WTC11 (cell line): ENCODE data around the gene CYP26A1. TPM values are rescaled to one million over a fixed set of nuclear protein-coding genes. Genes with fewer than 3 reads are reported as not detected.

Experiments used
- ATAC-seq: fragments of 200-7000 bp; cut with Tn5 transposase; 2 replicates; pipeline ENCODE4 v1.10.0; 2021; ENCODE audit warnings: mild to moderate bottlenecking, moderate library complexity
- CTCF ChIA-PET: fragments of 300-600 bp; sonication (Branson Sonifier 250); formaldehyde crosslinking; loops from one replicate; lab custom pipeline; 2021; ENCODE audit warnings: antibody characterized with exemption; lab: Charles Lee
- POLR2A ChIA-PET: fragments of 350-600 bp; sonication (Branson Sonifier 250); formaldehyde crosslinking; loops from one replicate; lab custom pipeline; 2021; ENCODE audit warnings: antibody characterized with exemption; lab: Charles Lee
- DNase-seq: peaks from one replicate; pipeline ENCODE4 v3.0.0; 2021; ENCODE audit warnings: low spot score
- H3K27ac Mint-ChIP-seq: 2 replicates; pipeline ENCODE4 v1.8.0; 2021; ENCODE audit warnings: mixed read lengths
- H3K27me3 Mint-ChIP-seq: 2 replicates; pipeline ENCODE4 v1.8.0; 2021; ENCODE audit warnings: low read depth, mild to moderate bottlenecking, moderate library complexity, mixed read lengths
- H3K36me3 Mint-ChIP-seq: 2 replicates; pipeline ENCODE4 v1.8.0; 2021; ENCODE audit warnings: mixed read lengths
- H3K4me1 Mint-ChIP-seq: 2 replicates; pipeline ENCODE4 v1.8.0; 2022; ENCODE audit warnings: mixed read lengths
- H3K4me3 Mint-ChIP-seq: 2 replicates; pipeline ENCODE4 v1.8.0; 2021; ENCODE audit warnings: mild to moderate bottlenecking, moderate library complexity, mixed read lengths
- H3K9me3 Mint-ChIP-seq: 2 replicates; pipeline ENCODE4 v1.8.0; 2021; ENCODE audit warnings: mixed read lengths
- ARID4B ChIP-seq: sonication (generic); formaldehyde crosslinking; IDR thresholded peaks from 2 replicates; pipeline ENCODE4 v1.8.0; 2023; ENCODE audit warnings: missing genetic modification reagents, mild to moderate bottlenecking, borderline replicate concordance
- CDX4 ChIP-seq: fragments of 250-450 bp; sonication (Bioruptor Pico); IDR thresholded peaks from 2 replicates; pipeline ENCODE4 v1.9.0; 2021; ENCODE audit warnings: moderate library complexity, mild to moderate bottlenecking, inconsistent platforms, borderline replicate concordance
- EMX1 ChIP-seq: fragments of 250-450 bp; sonication (Bioruptor Pico); IDR thresholded peaks from 2 replicates; pipeline ENCODE4 v1.8.0; 2021; ENCODE audit warnings: mild to moderate bottlenecking
- HMGXB4 ChIP-seq: sonication (generic); formaldehyde crosslinking; IDR thresholded peaks from 2 replicates; pipeline ENCODE4 v1.8.1; 2023; ENCODE audit warnings: mild to moderate bottlenecking, moderate library complexity, missing genetic modification reagents
- IRF2 ChIP-seq: sonication (generic); formaldehyde crosslinking; IDR thresholded peaks from 2 replicates; pipeline ENCODE4 v1.8.0; 2022; ENCODE audit warnings: low read depth, missing genetic modification reagents, borderline replicate concordance
- JUN ChIP-seq: sonication (generic); formaldehyde crosslinking; IDR thresholded peaks from 2 replicates; pipeline ENCODE4 v1.8.0; 2023; ENCODE audit warnings: mild to moderate bottlenecking, missing genetic modification reagents
- MAX ChIP-seq: sonication (generic); formaldehyde crosslinking; IDR thresholded peaks from 2 replicates; pipeline ENCODE4 v1.8.0; 2022; ENCODE audit warnings: mild to moderate bottlenecking, missing genetic modification reagents
- NR1H2 ChIP-seq: sonication (generic); formaldehyde crosslinking; IDR thresholded peaks from 2 replicates; pipeline ENCODE4 v1.9.0; 2021; ENCODE audit warnings: mild to moderate bottlenecking, moderate library complexity, missing genetic modification reagents
- NR3C1 ChIP-seq: sonication (generic); formaldehyde crosslinking; conservative IDR thresholded peaks from 2 replicates; pipeline ENCODE4 v1.8.1; 2023; ENCODE audit warnings: low read depth, mild to moderate bottlenecking, missing genetic modification reagents
- ZNF263 ChIP-seq: sonication (generic); formaldehyde crosslinking; IDR thresholded peaks from 2 replicates; pipeline ENCODE4 v1.8.1; 2022; ENCODE audit warnings: low read depth, mild to moderate bottlenecking, moderate library complexity, missing genetic modification reagents
- ZNF396 ChIP-seq: fragments of 250-450 bp; sonication (Bioruptor Pico); IDR thresholded peaks from 2 replicates; pipeline ENCODE4 v1.8.0; 2021; ENCODE audit warnings: mild to moderate bottlenecking, moderate library complexity, borderline replicate concordance
- ZNF532 ChIP-seq: fragments of 250-450 bp; sonication (Bioruptor Pico); IDR thresholded peaks from 2 replicates; pipeline ENCODE4 v1.9.0; 2021; ENCODE audit warnings: mild to moderate bottlenecking, borderline replicate concordance
- total RNA-seq: library from RNA; stranded (reverse); gene quantifications from 3 replicates; pipeline ENCODE4 v1.2.3, GENCODE V29; 2021

Gene CYP26A1
- total RNA-seq, 1 experiment from 2014 or later, result 3.4 TPM

- ChIA-PET POLR2A (no interaction called here), CTCF (no interaction called here)
- DNase-seq (no peak), ATAC-seq (no peak)
- Mint-ChIP-seq H3K9me3 (peaks cover 31% of the 10 kb centered on the region), H3K27ac (no peak overlapping the region), H3K4me1 (peaks cover 5% of the 10 kb centered on the region), H3K36me3 (peaks cover 30% of the 10 kb centered on the region), H3K4me3 (no peak overlapping the region), H3K27me3 (peaks cover 9% of the 10 kb centered on the region; the same call in 1 of the 2 replicates)
- TF ChIP-seq CDX4 (CRISPR knock-in tag) (no peak), IRF2 (no peak), NR1H2 (no peak), ZNF396 (CRISPR knock-in tag) (no peak), JUN (CRISPR knock-in tag) (no peak)
Measured at GRCh38 chr10:93123766-93124165, 50.1 kb downstream of the CYP26A1 start.

- DNase-seq, result no peak
- ATAC-seq, result no peak
- CTCF ChIA-PET, result interaction anchor here (2.4 kb wide), 1 partner anchor 9 kb away, joined by 20 read pairs; no protein-coding TSS in a partner anchor
- Mint-ChIP-seq H3K4me1 (no peaks in the 10 kb centered on the region), H3K27me3 (peaks cover 9% of the 10 kb centered on the region; the same call in 1 of the 2 replicates), H3K27ac (no peak overlapping the region), H3K36me3 (peaks cover 34% of the 10 kb centered on the region), H3K9me3 (peaks cover 36% of the 10 kb centered on the region), H3K4me3 (no peak overlapping the region)
- POLR2A ChIA-PET, result no interaction called here
- TF ChIP-seq ARID4B (no peak), MAX (CRISPR knock-in tag) (no peak), NR3C1 (CRISPR knock-in tag) (no peak), ZNF532 (CRISPR knock-in tag) (no peak), EMX1 (CRISPR knock-in tag) (no peak)
Measured at GRCh38 chr10:93124580-93125318, 51.1 kb downstream of the CYP26A1 start.

- Mint-ChIP-seq H3K4me3 (no peak overlapping the region), H3K27me3 (peaks cover 6% of the 10 kb centered on the region; the same call in 1 of the 2 replicates), H3K27ac (no peak overlapping the region), H3K36me3 (peaks cover 34% of the 10 kb centered on the region), H3K9me3 (peaks cover 47% of the 10 kb centered on the region), H3K4me1 (no peaks in the 10 kb centered on the region)
- ChIA-PET CTCF (interaction anchor here (0.6 to 2.4 kb wide), 7 partner anchors 10 to 350 kb away, joined by 3 to 20 read pairs (median 3); no protein-coding TSS in a partner anchor), POLR2A (no interaction called here)
- ATAC-seq, result no peak
- no peak for DNase-seq
- TF ChIP-seq HMGXB4 (CRISPR knock-in tag) (no peak), ZNF263 (CRISPR knock-in tag) (no peak), ARID4B (no peak)
Measured at GRCh38 chr10:93125966-93126365, 52.3 kb downstream of the CYP26A1 start.
